Stimulated activated CD8-positive, alpha-beta memory T cell treated with anti-CD3 and anti-CD28 coated beads, Interleukin-4, amount 100 ng/mL, for 48 hours (primary cell): ENCODE data around the gene RABEP1.

Source experiments
- DNase-seq: peaks from one replicate; pipeline ENCODE4 v3.0.0-alpha.2; 2020

The RABEP1 gene

DNA sequence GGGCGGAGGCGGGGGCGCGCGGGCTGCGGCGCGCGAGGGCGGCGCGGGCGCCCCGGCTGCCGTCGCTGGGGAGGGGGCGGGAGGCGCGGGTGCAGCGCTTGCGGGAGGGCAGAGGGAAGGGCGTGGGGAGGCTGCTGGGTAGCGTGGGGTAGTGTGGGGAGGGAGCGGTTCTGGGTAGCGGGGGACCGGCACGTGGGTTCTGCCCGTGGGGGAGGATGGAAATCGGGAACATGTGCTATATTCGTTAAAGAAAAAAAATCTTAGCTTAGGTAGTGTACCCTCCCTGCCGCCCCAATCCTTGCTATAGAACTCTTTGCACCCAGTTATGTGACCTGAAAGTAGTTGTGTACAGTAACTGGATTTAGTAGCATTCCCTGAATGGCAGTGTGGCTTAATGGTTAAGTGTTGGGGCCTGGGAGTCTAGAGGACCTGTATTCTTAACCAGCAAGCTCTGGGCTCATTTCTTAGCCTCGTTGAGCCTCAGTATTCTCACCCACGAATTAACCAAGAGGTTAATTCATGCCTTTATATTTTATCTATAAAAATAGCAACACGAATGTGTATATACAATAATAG is 646 bp downstream of the RABEP1 start:
- peak; percentile 58 for DNase-seq

DNA sequence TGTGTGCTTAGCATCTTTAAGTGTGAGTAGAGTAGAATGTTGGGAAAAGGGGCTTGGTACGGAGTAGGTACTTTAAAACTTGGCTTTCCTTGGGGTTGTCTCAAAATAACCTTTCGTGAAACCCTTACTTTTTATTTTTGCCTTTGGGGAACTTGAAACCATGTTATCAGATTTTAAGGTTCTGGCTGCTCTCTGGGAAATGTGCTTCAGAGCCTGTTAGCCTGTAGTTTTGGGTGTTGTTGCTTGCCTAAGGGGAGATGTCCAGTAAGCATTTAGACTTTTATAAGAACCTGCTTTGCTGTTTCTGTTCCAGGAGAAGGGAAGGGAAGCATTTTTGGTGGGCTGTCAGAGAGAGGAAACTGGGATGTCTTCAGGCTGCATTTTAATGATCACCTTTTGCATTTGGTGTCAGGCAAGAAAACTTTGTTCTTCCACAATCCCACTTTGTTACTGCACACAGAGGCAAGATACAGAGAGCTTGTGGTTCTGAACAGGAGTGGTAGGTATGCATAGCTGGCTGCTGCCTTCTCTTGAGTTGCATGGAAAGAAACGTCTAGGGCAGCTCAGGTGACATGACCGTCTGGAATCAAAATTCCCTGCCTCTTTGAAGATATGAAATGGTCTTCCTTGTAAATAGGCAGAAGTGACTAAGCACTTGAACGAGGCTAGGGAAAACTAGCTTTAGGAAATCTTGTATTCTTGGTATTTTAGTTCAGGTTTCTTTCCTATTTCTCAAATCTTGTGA is 1.7 kb downstream of the RABEP1 start:
- DNase-seq: no peak

DNA sequence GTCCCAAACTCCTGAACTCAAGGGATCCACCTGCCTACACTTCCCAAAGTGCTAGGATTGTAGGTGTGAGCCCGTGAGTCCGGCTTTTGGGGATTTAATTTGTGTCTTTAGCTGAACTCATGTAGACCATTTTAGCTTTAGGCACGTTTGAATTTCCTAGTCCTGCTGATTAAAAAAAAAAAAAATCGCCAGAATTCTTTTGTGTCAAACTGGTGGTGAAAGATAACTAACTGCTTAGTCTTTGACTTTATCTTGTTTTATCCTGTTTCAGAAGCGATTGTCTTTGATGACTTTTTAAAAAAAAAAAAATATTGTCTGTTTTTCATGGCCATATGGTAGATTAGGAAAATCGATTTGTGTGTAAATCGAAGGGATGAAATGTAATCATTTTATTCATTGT is 2.6 kb downstream of the RABEP1 start:
- DNase-seq: no peak

DNA sequence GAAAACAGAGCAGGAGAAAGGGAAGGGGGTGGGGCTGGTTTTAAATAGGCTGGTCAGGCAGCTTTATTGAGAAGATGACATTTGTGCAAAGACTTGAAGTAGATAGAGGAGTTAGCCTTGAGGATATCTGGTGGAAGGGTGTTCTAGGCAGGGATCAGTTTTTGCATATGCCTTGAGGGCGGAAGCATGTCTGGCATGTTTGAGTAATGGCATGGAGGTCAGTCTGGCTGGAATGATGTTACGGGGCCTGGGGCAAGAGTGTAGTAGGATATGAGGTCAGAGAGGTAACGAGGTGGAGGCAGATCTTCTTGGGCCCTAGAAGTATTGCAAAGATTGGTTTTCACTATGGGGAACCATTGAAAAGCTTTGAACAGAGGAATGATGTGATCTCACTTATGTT is 4.8 kb downstream of the RABEP1 start:
- no peak for DNase-seq

DNA sequence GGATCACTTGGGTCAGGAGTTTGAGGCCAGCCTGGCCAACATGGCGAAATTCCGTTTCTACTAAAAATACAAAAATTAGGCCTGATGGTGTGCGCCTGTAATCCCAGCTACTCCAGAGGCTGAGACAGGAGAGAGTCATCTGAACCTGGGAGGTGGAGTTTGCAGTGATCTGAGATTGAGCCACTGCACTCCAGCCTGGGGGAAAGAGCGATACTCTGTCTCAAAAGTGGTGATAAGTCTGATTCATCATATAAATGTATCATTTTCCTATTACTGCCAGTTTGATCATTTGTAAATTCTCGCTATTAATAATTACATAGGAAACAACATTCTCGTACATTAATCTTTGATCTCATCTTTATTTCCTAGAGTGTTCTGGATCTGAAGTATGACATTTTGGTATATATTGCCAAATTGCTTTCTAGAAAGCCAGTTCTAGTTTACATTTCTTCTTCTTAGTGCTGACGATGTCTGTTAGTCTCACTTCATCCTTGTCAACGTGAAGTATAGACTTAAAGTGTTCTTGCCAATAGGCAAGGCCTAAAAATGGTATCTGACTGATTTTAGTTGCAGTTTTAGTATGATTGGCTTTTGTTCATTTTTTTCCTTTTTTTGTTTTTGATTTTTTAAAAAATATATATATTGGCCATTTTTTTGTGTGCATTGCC is 9.7 kb downstream of the RABEP1 start:
- no peak for DNase-seq

DNA sequence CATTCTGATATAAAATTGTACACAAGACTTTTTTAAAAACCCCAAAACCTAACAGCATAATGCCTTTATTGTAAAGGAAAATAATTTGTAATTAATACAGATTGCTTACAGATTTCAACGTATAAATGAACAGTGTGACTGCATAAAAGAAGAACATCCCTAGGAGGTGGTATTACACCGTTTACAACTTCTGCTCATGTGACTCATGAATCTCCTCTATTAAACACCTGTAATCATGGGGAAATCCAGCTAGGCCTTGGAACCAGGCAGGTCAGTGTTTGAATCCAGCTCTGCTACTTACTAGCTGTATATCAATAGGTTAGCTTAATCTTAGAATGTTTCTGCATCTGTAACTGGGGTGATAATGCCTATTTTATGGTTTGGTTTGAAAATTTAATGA is 15.2 kb downstream of the RABEP1 start:
- DNase-seq: no peak

DNA sequence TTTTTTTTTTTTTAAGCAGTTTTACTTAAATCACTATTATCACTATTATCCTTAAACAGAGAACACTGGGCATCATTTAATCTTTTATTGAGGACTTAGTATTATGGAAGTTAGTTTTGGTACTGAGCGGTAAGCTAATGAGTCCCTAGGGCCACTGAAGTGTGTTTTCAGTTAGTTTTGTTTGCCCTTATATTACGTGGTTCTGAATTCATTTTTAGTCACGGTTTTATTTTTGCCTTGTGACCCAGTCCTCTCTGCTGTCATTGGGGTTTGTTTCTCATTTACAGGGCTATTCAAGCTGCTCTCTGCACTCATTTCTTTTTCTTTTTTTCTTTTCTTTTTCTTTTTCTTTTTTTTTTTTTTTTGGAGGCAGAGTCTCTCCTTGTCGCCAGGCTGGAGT is 17.3 kb downstream of the RABEP1 start:
- DNase-seq: no peak

DNA sequence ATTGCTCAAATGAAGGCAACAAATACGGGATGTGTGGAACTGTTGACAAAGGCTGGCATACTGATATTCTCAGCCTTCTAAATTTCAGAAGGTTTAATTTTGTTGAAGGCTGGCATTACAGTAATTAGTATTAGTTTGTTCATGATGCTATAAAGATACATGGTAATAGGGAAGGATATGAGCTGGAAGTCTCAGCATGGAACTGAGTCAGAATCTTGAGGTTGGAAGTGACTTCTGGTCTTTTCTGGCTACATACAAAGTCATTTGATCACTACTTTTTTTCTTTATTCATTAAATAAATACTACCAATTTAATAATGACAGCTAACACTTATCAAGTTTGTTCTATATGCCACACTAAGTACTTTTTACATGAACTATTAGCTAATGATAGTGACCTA is 22.6 kb downstream of the RABEP1 start:
- DNase-seq: no peak

DNA sequence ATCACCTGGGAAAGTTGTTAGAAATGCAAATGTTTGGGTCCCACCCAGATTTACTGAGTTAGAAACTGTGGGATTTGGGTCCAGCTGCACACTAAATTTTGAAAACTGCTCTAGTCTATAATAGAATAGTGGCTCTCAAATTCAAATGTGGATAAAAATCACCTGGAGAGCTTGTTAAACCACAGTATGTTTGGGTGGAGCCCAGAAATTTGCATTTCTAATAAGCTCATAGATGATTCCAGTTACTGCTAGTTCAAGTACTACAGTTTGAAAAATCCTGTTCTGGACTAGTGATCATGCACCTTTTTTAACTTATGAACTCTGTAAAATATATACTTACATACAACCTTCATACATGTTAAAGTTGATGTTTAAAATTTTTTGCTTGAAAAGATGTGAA is 27.8 kb downstream of the RABEP1 start:
- no peak for DNase-seq

DNA sequence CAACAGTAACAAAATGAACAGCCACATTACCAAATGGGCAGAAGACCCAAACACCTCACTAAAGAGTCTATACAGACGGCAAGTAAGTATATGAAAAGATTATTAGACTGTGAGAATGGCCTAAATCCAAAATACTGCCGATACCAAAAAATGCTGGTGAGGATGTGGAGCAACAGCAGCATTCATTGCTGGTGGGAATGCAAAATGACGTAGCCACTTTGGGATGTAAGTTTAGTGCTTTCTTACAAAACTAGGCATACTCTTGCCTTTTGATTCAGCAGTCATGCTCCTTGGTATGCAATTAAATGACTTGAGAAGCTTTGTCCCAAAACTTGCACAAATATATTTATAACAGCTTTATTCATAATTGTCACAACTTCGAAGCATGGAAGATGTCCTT is 43.8 kb downstream of the RABEP1 start:
- no peak for DNase-seq

DNA sequence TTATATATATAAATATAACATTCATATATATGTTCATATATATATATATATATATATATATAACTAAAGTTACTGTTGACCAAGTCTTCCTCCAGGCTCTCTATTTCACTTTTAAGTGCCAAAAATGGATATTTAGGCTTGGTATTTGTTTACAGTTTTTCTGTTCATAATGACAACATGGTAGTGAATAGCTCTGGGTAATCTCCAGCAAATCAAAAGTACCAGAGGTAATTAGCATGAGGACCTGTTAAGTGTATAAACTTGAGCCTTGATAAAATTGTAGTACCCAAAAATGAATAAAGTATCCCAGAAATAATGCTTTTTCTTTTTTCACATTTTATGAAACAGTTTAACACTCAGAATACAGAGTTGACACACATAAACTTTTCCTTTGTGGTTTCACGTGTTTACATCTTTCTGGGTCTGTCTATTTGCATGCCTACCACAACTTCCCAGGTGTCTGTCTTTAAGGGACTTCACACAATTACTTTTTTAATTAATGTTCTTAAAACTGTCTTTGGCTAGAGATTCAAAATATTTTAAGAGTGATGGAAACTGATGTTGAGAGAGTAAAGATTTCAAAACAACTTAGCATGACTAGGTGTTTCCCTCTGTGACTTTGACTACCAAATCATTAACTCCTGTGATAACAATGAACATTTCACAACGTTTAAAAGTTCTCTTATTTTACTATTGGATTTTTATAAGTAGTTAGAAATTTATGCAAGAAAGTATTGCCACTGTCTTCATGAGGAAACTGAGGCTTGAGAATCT is 47.9 kb downstream of the RABEP1 start:
- no peak for DNase-seq

DNA sequence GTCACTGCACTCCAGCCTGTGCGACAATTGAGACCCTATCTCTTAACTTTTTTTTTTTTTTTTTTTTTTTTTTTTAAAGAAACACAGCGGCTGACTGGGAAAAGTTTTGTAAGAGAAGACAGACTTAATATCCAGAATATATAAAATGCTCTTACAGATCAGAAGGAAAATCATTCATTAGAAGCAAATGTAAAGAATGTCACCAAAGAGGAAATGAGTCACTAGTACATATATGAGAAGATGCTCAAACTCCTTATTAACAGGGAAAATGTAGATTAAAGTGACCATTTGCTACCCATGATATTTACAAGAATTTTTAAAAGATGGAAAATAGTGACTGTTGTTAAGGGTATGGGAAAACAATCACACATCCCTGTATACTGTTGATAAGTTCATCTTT is 48.9 kb downstream of the RABEP1 start:
- no peak for DNase-seq

DNA sequence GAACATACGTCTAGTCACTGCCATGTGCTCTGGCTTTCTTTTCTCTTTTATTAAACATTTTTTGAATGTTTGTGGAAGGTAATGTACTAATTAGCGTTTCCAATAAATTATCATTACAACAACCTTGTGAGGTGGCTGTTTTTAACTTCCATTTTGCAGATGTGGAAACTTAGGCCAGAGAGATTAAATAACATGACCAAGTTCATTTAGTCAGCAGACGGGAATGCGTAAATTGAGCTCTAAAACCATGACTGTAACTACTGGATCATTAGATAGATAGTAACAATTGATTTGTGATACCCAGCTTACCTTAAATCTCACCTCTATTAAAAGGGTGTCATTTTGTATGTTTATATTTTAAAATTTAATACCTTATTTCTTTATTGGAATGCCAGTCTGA is 49.4 kb downstream of the RABEP1 start:
- no peak for DNase-seq

DNA sequence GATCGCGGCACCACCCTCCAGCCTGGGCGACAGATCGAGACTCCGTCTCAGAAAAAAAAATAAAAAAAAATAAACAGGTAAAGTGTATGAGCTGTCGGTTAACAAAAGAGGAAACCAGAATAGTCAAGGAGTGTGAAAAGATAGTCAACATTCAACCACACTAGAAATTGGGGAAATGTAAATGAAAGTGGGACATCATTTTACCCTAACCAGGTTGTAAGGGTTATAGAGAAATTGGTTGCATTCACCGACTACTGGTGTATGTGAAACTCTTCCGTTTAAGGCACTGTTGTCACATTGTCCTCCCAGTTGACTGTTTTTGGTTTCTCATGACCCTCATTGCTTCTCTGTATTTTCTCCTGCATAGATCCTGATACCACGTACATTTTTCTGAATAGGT is 62.8 kb downstream of the RABEP1 start:
- no peak for DNase-seq

DNA sequence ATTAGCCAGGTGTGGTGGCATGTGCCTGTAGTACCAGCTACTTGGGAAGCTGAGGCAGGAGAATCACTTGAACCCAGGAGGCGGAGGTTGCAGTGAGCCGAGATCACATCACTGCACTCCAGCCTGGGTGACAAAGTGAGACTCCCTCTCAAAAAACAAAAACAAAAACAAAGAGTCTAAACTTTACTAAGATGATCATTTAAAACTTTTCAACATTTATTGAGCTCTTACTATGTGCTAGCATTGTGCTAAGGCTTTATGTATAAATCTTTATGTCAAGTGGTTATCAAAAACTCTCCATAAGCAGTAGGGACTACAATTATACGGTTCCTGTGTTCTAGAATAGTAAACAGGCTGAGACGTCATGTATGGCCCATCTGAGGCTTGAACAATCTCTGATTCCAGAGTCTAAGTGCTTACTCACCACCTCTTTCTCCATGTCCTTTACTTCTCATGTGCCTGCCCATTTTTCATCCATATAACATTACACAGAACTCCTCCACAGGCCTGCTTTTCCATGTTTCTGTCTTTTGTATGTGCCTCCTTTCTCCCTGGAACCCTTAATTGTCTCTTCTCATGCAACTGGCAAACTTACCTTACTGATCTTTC is 70.7 kb downstream of the RABEP1 start:
- DNase-seq: no peak

DNA sequence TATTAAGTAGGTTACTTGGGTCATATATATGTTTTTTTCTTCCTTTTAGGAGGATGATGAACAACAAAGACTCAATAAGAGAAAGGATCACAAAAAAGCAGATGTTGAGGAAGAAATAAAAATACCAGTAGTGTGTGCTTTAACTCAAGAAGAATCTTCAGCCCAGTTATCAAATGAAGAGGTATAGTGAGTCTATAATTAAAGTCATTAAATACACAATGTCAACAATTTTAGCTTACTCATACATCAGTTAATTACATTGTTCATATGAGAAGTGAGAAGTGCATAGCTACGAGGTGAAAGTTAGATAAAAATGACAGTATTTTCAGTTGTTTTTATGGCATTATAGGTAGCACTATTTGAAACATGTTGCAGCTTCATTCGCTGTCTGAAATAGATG is 72.2 kb downstream of the RABEP1 start:
- no peak for DNase-seq

DNA sequence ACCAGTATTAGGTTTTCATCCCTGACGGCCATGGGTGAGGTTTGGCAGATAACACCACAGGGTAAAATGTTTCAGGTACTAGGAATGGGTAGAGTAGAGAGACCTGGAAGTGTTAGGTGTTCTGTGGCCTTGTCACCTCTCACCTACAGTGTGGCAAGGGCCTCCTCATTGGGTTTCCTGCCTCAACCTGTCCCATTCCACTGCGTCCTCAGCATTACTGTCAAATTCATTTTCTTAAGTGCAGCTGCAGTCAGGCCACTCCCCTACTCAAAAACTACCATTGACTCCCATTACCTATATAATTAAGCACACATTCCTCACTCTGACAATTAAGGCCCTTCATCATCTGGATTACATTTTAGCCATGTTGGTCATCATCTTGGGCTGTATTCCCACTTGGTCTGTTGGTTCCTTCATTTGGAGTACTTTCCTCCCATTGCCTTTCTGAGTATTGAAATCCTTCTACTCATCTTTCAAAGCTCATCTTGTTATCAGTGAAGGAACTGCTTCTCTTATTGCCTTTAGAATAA is 72.9 kb downstream of the RABEP1 start:
- DNase-seq: no peak

DNA sequence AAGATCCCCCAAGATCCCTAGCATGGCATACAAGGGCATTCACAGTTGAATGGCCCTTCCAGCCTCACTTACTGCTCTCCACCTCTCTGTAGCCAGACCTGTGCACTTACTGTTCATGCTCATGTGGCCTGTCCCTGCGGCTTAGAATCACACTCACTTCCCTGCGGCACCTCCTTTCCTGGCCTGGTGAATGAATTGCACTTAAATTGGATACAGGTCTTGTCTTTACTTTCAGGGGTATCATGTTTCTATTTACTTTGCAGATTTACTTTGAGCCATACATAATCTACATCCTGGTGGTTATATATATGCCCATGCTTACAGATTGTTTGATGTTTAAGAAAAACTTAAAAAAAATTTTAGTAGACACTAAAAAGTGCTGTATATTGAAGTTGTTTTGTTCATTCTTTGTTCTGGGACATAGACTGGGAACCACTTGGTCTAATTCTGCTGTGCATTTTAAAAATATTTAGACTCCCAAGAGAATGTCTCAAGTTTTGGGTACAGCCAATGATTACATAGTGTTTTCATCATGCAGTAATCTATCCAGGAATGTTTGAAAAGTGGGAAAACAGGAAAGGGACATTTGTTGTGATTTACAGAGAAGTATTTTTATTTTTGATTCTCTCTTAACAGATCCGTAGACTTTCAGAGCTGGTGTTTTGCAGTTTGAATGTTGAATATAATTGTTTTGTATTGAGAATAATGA is 73.5 kb downstream of the RABEP1 start:
- no peak for DNase-seq

DNA sequence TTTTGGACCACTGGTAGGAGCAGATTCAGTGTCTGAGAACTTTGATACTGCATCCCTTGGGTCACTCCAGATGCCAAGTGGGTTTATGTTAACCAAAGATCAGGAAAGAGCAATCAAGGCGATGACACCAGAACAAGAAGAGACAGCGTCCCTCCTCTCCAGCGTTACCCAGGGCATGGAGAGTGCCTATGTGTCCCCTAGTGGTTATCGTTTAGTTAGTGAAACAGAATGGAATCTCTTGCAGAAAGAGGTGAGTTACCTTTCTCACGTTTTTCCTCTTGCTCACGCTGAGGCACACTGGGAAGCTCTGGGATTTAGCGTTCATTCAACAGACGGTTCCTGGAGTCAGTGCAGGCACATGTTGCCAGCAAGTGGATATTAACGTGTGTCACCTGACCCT is 79.3 kb downstream of the RABEP1 start:
- DNase-seq: no peak

DNA sequence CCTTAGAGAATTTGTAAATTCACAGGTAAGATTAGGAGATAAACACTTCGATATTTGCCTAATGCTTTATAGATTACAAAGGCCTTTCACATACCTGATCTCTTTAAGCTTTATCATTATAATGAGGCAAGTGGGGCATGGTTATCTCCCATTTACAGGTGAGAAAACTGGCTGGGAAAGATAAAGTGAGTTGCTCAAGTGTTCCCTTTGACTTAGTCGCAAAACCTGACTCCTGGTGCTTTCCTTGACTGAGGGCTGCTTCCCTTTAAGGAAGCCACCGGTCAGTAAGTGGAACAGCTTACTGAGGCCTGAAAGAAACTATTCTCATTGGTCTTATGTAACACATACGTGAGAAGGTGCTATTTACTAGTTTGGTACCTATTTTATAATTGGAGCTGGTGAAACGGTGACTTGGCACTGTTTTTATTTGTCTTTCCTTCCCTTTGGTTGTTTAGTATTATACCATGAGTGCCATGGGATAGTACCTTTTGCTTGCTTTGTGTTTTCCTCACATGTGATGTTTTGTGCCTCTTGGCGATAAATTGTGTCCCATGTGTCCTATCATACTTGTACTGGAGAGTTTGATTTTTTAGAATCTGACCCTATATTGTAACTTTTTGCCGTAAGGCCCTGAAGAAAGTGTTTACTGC is 80.2 kb downstream of the RABEP1 start:
- no peak for DNase-seq

DNA sequence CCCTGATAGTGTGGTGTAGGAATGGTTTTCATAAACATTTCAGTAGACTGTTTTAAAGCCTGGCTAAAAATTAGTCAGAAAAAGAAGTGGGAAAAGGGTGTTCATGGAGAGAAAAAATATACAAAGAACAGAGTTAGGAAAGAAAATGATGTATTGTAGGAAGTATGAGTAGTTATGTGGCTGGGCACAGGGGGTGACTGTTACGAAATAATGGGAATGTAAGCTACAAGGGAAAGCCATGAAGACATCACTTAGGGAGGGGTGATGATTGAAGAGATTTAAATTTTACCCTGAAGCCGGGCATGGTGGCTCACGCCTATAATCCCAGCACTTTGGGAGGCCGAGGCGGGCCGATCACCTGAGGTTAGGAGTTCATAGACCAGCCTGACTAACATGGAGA is 82.1 kb downstream of the RABEP1 start:
- DNase-seq: no peak

DNA sequence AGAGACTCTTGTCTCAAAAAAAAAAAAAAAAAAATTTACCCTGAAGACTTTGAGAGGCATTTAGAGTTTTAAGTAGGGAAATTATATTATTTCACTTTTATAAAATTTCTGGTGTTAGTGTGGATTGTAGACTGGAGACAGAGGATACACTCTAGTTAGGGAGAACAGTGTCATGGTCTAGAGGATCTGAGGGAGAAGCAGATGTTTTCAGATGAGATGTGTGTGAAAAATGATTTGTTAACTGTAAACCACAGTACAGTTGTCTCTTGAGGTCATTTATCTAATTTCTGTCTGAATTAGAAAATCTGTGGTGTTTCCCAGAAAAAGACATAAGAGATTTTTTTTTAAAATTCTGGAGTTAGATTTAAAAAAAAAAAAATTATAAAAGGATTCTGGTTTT is 82.6 kb downstream of the RABEP1 start:
- no peak for DNase-seq
